ENCODE measurements around the gene PI4KB. TPM values are rescaled to one million over a fixed set of nuclear protein-coding genes. Genes with fewer than 3 reads are reported as not detected.

PI4KB gene
- total and polyA plus RNA-seq, 9 of the 15 experiments (the other 6 are each of a cell fraction or from before 2014, with no cell fraction given): 3.1 to 65.4 (median 45.1) TPM

DNA sequence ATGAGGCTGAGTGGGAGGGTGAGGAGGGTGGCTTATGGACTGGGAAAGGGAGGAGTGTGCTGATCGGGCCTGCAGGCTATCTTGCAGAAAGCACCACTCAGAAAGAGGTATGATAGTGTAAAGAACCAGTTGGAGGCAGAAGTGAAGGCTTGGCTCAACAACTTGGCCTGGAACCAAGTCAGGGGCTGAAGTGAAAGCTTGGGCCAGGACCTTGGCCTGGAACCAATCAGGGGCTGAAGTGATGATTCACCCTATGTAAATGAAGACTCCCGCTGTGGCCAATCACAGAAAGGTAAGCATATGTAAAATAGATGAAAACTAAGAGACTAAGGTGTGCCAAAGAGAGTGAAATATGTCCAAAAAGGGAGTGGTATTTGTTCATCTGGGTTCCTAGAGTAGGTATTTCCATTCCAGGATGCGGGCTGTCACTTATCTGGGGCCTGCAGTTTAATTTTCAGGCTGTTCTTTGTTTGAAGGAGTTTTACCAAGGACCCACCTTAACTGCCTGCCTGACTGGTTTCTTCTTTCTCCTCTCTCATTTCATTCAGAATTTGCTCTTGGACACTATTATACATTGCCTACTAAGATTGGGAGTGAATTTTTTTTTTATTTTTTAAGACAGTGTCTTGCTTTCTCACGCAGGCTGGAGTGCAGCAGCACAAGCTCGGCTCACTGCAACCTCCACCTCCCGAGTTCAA lies 25.0 kb upstream of the PI4KB start (continued):
- TF ChIP-seq, protein P1, sequence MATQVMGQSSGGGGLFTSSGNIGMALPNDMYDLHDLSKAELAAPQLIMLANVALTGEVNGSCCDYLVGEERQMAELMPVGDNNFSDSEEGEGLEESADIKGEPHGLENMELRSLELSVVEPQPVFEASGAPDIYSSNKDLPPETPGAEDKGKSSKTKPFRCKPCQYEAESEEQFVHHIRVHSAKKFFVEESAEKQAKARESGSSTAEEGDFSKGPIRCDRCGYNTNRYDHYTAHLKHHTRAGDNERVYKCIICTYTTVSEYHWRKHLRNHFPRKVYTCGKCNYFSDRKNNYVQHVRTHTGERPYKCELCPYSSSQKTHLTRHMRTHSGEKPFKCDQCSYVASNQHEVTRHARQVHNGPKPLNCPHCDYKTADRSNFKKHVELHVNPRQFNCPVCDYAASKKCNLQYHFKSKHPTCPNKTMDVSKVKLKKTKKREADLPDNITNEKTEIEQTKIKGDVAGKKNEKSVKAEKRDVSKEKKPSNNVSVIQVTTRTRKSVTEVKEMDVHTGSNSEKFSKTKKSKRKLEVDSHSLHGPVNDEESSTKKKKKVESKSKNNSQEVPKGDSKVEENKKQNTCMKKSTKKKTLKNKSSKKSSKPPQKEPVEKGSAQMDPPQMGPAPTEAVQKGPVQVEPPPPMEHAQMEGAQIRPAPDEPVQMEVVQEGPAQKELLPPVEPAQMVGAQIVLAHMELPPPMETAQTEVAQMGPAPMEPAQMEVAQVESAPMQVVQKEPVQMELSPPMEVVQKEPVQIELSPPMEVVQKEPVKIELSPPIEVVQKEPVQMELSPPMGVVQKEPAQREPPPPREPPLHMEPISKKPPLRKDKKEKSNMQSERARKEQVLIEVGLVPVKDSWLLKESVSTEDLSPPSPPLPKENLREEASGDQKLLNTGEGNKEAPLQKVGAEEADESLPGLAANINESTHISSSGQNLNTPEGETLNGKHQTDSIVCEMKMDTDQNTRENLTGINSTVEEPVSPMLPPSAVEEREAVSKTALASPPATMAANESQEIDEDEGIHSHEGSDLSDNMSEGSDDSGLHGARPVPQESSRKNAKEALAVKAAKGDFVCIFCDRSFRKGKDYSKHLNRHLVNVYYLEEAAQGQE (IDR thresholded peaks at IDR 0.05; ENCODE audit: borderline replicate concordance): peak; percentile 7; the same call in 1 of the 2 replicates
- TF ChIP-seq, protein P1 (CRISPR knock-in tag; IDR thresholded peaks at IDR 0.05; ENCODE audit: low read depth): no peak
- no peak for TF ChIP-seq ZZZ3 (IDR thresholded peaks at IDR 0.05)
- peak; percentile 72; the same call in 1 of the 2 replicates for TF ChIP-seq TRIM28 (IDR thresholded peaks at IDR 0.05)
- TF ChIP-seq, protein P2, sequence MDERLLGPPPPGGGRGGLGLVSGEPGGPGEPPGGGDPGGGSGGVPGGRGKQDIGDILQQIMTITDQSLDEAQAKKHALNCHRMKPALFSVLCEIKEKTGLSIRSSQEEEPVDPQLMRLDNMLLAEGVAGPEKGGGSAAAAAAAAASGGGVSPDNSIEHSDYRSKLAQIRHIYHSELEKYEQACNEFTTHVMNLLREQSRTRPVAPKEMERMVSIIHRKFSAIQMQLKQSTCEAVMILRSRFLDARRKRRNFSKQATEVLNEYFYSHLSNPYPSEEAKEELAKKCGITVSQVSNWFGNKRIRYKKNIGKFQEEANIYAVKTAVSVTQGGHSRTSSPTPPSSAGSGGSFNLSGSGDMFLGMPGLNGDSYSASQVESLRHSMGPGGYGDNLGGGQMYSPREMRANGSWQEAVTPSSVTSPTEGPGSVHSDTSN (CRISPR knock-in tag; IDR thresholded peaks at IDR 0.05; ENCODE audit: low read depth): no peak
- TF ChIP-seq, protein P2 (tag; conservative IDR thresholded peaks at IDR 0.05; ENCODE audit: low read depth): no peak
- TF ChIP-seq RCOR1 (IDR thresholded peaks at IDR 0.05; ENCODE audit: borderline replicate concordance in 1 of 2, low read depth in 2 of 2, low read length in 2 of 2): no peak
- TF ChIP-seq, protein P3, sequence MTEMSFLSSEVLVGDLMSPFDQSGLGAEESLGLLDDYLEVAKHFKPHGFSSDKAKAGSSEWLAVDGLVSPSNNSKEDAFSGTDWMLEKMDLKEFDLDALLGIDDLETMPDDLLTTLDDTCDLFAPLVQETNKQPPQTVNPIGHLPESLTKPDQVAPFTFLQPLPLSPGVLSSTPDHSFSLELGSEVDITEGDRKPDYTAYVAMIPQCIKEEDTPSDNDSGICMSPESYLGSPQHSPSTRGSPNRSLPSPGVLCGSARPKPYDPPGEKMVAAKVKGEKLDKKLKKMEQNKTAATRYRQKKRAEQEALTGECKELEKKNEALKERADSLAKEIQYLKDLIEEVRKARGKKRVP (CRISPR knock-in tag; IDR thresholded peaks at IDR 0.05): no peak
- peak in 1 of 2 experiments; percentile 85; a peak in 2 of 3 replicates for TF ChIP-seq CBX3 (IDR thresholded peaks at IDR 0.05; ENCODE audit: borderline replicate concordance in 1 of 2, low read length in 2 of 2)
- TF ChIP-seq CBX5 (IDR thresholded peaks at IDR 0.05; ENCODE audit: borderline replicate concordance, low read depth): peak; percentile 87
- no peak for TF ChIP-seq SMC3 (conservative IDR thresholded peaks at IDR 0.05; ENCODE audit: insufficient read depth, low read depth, low read length)
- TF ChIP-seq KLF16 (IDR thresholded peaks at IDR 0.05): no peak
- no peak for TF ChIP-seq ZNF217 (CRISPR knock-in tag; IDR thresholded peaks at IDR 0.05)
- TF ChIP-seq E2F6 (IDR thresholded peaks at IDR 0.05; ENCODE audit: borderline replicate concordance in 1 of 2, extremely low read depth in 1 of 2, insufficient read depth in 1 of 2, insufficient read length in 1 of 2, low read depth in 1 of 2, low read length in 1 of 2, poor library complexity in 1 of 2, severe bottlenecking in 1 of 2): no peak
- TF ChIP-seq ZFP36 (IDR thresholded peaks at IDR 0.05; ENCODE audit: low read depth, low read length, partially characterized antibody): peak; percentile 87
